ENCODE data around the gene ZFYVE1. TPM values are rescaled to one million over a fixed set of nuclear protein-coding genes. Genes with fewer than 3 reads are reported as not detected.

ZFYVE1 gene
- total RNA-seq, 1 experiment from 2014 or later = 10.6 TPM

- no peak for DNase-seq
- no TSS peak for BruUV-seq (replicated peaks)
- H3K27ac Mint-ChIP-seq (ENCODE audit: unreplicated experiment) = no peak overlapping the region
Measured at GRCh38 chr14:72947366-72948160, 79.3 kb downstream of the ZFYVE1 start.

DNA sequence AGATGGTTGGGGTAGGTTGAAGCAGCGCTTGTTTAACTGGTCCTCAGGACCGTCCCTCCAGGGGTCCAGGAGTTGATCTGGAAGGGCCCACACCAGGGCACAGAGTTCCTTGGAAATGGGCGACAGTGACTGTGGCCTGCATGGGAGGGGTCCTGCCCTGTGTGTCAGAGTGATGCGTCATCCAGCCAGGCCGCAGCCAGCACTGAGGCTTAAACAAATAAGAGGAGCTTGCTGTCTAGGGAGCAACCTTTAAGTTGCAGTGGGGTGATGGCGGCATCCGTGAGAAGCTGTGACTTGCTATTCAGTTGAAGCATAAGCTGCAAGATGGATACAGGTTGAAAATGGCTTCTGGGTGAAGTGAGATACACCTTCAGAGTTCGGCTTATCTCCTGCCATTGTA, 80.4 kb downstream of the ZFYVE1 start:
- BruUV-seq (replicated peaks) = no TSS peak
- Mint-ChIP-seq H3K4me1 (ENCODE audit: low read depth, unreplicated experiment) (no peaks in the 10 kb centered on the region), H3K9me3 (ENCODE audit: low read depth, unreplicated experiment) (no peaks in the 10 kb centered on the region), H3K27me3 (ENCODE audit: unreplicated experiment) (no peaks in the 10 kb centered on the region), H3K4me3 (ENCODE audit: low read depth, unreplicated experiment) (no peak overlapping the region), H3K27ac (ENCODE audit: unreplicated experiment) (no peak overlapping the region), H3K36me3 (ENCODE audit: insufficient read depth, unreplicated experiment) (peaks cover 12% of the 10 kb centered on the region)
- CTCF ChIA-PET = interaction anchor here (0.7 kb wide), 1 partner anchor 17 kb away, joined by 3 read pairs; no protein-coding TSS in a partner anchor
- no peak for DNase-seq
- TF ChIP-seq CTCF (IDR thresholded peaks at IDR 0.05; ENCODE audit: unreplicated experiment) = no peak
- intact Hi-C loops (cut with micrococcal nuclease; ENCODE audit: unreplicated experiment) = no loop called here

More at GRCh38 chr14:72947366-72948160, 79.3 kb downstream of the ZFYVE1 start:
- CTCF ChIA-PET = interaction anchor here (1.4 to 2.3 kb wide), 4 partner anchors 8 to 434 kb away, joined by 3 to 22 read pairs (median 9); partner anchors contain the start of gene RBM25
- intact Hi-C loops (cut with micrococcal nuclease; ENCODE audit: unreplicated experiment) = loop anchor here (1.0 kb wide), 1 partner anchor 433 kb away; no protein-coding TSS in a partner anchor
- Mint-ChIP-seq H3K4me1 (ENCODE audit: low read depth, unreplicated experiment) (no peaks in the 10 kb centered on the region), H3K27me3 (ENCODE audit: unreplicated experiment) (no peaks in the 10 kb centered on the region), H3K9me3 (ENCODE audit: low read depth, unreplicated experiment) (no peaks in the 10 kb centered on the region), H3K36me3 (ENCODE audit: insufficient read depth, unreplicated experiment) (peaks cover 12% of the 10 kb centered on the region), H3K4me3 (ENCODE audit: low read depth, unreplicated experiment) (no peak overlapping the region)
- no peak for TF ChIP-seq CTCF (IDR thresholded peaks at IDR 0.05; ENCODE audit: unreplicated experiment)

- H3K36me3 Mint-ChIP-seq (ENCODE audit: insufficient read depth, unreplicated experiment) = peaks cover 12% of the 10 kb centered on the region
- intact Hi-C loops (cut with micrococcal nuclease; ENCODE audit: unreplicated experiment) = no loop called here
- no peaks in the 10 kb centered on the region for H3K4me1 Mint-ChIP-seq (ENCODE audit: low read depth, unreplicated experiment)
- no peak for TF ChIP-seq CTCF (IDR thresholded peaks at IDR 0.05; ENCODE audit: unreplicated experiment)
- H3K4me3 Mint-ChIP-seq (ENCODE audit: low read depth, unreplicated experiment) = no peak overlapping the region
- no peak overlapping the region for H3K27ac Mint-ChIP-seq (ENCODE audit: unreplicated experiment)
- no TSS peak for BruUV-seq (replicated peaks)
- DNase-seq = no peak
- H3K27me3 Mint-ChIP-seq (ENCODE audit: unreplicated experiment) = no peaks in the 10 kb centered on the region
- CTCF ChIA-PET = no interaction called here
- no peaks in the 10 kb centered on the region for H3K9me3 Mint-ChIP-seq (ENCODE audit: low read depth, unreplicated experiment)
Measured at GRCh38 chr14:72945356-72946027, 81.4 kb downstream of the ZFYVE1 start.

DNA sequence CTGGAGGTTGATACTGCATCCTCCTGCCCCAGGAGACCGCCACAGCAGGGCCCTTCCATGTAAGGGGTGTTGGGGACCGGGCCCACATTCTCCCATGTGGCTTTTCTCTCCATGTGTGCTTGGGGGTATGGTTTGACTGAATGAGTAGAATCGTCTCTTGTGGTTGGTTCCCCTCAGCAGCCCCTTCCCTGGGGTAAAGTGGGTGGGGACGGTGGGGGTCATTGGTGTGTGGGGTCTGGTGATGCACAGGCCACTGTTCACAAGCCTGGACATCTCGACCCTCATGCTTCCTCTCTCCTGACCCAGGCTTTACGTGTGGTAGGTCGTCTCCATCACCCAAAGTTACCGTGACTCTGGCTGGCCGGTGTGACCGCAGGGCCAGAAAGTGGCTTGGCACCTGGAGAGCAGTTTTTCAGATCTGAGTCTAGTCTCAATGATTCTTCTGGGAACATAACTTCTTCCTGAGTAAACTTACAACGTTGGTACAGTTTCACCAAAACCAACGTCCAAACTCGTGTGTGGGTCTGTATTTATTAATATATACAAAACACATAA, 83.0 kb downstream of the ZFYVE1 start:
- CTCF ChIA-PET = no interaction called here
- intact Hi-C loops (cut with micrococcal nuclease; ENCODE audit: unreplicated experiment) = no loop called here
- Mint-ChIP-seq H3K9me3 (ENCODE audit: low read depth, unreplicated experiment) (no peaks in the 10 kb centered on the region), H3K36me3 (ENCODE audit: insufficient read depth, unreplicated experiment) (peaks cover 15% of the 10 kb centered on the region), H3K4me1 (ENCODE audit: low read depth, unreplicated experiment) (no peaks in the 10 kb centered on the region), H3K27ac (ENCODE audit: unreplicated experiment) (no peak overlapping the region), H3K4me3 (ENCODE audit: low read depth, unreplicated experiment) (no peak overlapping the region), H3K27me3 (ENCODE audit: unreplicated experiment) (no peaks in the 10 kb centered on the region)
- no peak for DNase-seq
- no TSS peak for BruUV-seq (replicated peaks)
- TF ChIP-seq CTCF (IDR thresholded peaks at IDR 0.05; ENCODE audit: unreplicated experiment) = no peak
